ENCODE data around the gene SERAC1.

The SERAC1 gene

DNA sequence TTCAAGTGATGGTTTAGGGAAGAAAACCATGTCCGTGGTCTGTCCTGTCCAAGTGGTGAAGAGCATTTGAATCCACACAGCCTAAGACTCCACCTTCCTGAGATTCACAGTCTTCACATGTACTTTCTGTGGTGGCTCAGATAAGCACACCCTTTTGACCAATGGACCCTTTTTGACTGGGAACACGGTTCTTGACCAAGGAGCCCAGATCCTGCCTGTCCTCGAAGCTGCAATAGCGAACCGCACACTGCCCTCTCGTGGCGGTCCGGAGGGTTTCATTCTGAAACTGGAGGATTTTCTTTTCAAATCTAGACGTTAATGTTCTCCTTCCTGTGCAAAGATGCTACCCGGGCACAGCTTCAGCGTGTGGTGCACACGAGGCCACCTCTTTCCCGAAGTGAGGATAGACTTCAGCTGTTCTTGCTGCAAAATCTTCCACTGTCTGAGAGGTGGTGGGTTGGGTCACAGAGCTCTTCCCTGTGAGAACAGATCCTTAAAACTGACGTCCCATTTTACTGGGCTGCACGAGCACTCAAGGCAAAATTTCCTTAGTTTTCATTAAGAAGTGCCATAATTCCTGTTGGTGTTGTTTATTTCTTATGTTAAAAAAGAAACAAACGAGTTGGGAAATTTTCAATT, 95.9 kb downstream of the SERAC1 start:
- DNase-seq = no peak

DNA sequence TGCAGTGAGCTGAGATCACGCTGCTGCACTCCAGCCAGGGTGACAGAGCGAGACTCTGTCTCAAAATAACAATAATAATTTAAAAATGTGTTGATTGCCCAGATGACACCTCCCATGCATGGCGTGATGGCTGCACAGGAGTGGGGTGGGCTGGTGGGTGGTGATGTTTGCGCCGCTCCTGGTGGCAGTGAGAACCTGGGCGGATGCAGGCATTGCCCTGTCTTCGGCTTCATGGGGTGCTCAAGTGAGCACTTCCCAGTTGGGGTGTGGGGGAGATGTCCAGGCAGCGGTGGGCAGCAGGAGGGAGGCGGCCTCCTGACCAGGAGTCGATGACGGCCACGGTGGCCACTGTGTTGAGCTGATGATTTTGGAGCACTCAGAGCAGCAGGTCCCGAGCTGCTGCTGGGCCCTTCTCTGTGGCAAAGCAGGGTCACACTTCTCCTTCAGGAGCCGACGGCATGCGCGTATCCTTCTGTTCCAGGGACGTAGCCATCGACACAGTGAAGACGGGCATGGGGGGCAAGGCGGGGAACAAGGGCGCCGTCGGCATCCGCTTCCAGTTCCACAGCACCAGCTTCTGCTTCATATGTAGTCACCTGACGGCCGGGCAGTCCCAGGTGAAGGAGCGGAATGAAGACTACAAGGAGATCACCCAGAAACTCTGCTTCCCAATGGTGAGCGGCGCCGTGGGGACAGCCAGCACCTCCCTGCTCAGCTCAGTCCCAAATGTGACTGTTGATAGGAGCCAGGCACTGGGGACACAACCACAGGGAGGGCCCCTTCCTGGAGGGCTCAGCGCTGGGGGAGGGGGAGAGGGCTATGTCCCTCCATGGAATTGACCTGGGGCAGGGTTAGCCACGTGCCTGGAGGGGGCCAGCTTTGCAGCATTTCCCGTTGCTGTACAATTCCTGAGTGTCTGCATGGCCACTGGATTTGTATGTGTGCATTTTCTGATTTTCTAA, 96.7 kb downstream of the SERAC1 start:
- DNase-seq = no peak

DNA sequence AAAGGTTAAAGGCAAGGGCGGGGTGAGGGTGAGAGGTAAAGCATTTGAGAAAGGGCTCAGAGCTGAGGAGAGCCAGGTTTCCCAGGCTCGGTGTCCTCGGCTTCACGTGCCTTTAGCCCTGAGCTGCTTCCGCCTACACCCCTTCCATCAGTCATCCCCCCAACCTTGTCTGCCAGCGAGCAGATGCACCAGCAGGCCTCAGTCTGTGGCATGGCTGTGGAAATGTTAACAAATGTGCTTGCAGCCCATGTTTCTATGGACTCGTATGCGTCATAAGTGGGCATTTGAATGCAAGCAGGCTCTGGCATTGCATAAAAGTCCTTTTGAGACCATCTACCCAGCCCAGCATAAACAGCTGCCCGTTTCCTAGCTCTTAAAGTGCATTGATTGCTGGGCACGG, 97.5 kb downstream of the SERAC1 start:
- no peak for DNase-seq

DNA sequence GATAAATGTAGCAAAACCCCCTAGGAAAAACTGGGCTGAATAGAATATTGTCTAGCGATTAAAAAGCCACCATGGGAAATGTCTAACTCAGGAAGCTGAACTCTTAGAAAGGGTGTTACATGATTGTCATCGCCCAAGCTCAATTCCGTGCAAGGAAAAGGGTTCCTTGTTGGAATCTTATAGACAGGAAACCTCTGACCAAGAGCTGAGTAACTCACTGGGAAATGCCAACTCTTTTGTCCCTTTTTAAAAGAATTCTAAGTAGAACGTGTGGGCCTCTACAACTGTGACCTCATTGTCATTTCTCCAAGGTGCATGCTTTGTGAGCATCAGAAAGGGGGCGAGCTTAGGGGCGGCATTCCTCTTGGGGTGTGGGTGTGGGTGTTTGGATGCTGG, 98.3 kb downstream of the SERAC1 start:
- DNase-seq = no peak

DNA sequence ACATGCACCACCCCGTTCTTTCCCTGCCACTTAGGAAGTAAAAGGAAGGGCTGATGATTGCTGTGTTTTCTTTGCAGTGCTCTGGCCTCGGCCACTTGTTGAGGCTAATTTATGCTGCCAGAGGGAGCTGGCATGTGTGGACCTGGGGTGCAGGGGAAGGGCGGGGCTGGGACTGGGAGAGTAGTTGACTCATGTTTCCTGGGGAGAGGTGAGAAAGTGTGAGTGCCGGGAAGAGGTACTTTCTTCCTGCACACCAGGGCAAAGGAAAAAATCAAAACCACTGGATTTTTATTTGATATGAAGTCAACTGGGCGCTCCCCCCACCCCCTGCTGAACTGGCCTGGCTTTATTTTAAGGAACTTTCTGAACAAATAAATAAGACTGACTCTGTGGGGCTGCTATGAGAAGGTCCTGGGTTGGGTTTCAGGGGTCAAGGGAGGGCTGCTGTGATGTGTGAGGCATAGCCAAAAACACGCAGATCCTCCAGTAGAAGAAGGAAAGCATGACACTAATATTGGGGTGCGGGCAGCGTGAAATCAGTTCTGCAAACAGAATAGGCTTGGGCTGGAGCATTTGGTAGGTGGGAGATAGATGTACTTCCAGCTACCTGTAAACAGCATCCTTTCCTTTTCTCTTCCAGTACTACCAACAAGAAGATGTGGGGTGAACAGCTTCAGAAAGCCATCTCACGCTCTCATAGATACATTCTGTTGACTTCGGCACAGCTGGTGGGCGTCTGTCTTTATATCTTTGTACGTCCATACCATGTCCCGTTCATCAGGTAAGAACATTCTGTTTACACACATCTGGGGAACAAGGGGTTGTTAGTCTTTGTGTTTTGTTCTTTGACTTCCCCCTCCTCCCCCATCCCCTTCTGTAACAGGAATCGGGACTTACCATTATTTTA, 98.9 kb downstream of the SERAC1 start:
- DNase-seq = peak; percentile 15

DNA sequence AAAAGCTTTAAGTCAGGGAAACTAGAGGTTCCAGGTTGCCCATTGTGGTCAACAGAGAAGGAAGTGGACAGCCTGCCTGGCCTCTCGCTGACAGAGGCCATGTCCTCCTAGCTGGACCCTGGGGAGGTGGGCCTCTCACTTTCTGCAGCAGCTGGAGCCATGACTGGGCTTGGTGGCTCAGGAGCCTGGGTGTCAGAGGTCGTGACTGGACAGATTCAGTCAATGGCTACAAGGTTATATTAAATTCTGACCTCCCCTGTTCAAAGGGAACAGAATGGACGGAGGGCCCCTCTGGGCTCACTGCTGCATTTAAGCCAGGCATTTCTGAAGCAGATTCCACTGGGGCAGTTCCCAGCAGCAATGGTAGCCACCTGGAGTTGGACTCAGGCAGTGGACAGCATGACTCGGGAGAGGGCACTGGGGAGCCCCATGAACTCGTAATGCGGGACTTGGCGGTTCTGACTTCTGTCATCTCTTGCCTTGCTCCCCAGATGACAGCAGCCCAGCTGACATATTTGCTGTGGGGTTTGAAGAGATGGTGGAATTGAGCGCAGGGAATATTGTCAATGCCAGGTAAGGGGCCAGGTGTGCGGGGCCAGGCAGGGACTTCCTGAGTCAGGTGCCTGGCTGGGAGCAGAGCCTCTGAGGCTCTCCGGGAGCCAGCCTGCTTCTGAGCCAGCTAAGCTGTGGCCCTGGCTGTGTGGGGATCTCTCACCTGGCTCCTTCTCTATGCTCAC, 99.7 kb downstream of the SERAC1 start:
- no peak for DNase-seq

DNA sequence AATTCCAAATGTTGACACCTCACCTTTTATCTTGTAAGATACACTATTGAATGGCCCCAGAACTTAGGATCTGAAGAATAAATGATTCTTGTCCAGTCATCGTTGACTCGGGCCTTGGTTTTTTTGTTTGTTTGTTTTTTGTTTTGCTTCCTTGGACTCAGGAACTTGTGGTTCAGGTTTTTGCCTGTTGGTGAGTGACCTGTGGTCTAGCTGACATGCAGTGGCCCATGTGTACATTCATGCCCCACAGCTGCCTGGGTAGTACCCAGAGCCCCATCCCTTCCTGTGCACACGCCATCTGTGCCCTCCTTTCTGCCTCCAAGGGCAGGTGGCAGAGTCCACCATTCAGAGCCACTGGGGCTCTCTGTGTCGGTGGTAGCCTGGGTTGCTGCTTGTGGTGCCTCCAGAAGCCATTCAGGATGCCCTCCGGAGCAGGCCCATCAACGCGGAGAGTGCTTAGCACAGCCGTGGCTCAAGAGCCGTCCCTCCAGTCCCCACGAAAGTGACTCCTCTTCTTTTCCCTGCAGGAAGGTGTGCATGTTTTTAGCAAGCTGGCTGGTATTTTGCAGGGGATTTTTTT, 100.5 kb downstream of the SERAC1 start:
- no peak for DNase-seq

DNA sequence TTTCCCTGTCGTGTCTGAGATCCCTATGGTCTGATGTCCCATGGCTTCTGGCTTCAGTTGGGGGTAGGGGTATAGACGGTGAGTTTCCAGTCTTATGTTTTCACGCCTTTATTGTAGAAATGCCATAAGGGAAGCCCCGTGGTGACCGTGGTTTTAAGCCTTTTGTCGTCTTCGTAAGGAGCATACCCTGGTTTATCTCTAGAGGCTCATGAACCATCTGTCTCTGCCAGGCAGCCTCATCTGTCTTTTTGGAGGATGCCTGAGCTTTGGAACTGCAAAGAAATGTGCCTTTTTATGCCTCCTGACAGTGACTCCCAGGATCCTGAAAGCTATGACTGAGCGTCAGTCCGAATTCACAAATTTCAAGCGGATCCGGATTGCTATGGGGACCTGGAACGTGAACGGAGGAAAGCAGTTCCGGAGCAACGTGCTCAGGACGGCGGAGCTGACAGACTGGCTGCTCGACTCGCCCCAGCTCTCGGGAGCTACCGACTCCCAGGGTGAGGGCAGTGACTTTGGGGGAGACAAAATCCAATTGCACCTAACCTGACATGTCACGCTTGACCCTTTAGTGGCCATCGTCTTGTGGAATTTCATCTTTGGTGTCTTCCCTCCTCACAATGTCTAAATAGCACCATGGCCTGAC, 101.8 kb downstream of the SERAC1 start:
- no peak for DNase-seq

DNA sequence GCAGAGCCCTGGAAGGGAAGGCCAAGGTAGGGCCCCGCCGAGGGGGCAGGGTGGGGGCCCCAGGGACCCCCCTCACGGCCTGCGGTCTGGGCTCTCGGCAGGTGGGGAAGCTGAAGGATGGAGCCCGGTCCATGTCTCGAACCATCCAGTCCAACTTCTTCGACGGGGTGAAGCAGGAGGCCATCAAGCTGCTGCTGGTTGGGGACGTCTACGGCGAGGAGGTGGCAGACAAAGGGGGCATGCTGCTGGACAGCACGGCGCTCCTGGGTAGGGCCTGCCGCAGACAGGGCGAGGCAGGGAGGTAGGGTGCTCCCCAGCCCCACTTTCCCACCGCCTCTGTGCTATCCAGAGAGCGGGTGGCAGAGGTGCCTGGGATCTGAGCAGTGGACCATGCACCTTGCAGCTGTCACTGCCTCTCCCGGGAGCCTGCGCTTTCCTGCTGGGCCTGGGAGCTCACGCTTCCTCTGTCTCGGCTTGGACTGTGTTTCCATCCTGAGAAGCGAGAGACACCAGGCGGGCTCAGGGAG, 103.3 kb downstream of the SERAC1 start:
- no peak for DNase-seq

DNA sequence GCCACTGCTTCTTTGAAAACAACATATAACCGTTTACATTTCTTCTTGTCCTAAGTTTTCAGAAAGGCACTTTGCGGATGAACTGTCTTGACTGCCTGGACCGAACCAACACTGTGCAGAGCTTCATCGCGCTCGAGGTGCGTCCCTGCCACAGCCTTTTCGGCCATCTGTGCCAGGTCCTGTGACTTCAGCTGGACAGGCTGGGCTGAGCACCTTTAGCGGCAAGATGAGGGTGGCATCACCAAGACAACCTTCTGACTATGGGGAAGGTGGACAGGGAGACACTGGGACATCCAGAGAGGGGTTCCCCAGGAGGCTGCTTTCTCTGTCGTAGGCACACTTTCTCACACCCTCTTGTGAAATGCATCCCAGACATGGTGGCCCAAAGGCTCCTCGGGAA, 104.3 kb downstream of the SERAC1 start:
- DNase-seq = no peak

DNA sequence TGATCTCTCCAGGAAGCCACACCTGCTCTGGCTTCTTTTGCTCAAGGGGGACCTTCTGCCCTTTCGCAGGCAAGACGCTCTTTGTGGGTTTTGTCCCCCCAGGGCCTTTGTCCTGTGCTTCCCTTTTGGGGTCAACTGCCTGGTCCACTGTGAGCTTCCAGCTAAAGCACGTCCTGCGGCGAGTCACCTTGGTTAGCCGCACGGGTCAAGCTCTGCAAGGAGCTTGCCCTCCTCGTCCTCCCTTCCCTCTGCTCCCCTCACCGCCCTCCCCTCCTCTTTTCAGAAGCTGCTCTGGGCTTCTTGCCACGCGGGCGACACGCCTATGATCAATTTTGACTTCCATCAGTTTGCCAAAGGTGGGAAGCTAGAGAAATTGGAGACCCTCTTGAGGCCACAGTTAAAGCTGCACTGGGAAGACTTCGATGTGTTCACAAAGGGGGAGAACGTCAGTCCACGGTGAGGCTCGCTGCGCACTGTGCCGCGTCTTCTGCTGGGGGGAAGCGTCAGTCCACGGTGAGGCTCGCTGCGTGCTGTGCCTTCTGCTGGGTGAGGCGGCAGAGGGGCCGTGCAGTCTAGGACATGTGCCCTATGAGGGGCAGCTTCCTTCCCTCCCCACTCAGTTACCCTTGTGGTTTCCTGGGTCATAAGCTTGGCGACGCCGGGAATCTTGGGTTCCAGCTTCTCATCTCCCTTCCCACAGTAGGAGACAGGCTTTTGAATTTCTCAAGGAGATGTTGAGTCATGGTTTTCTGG, 106.2 kb downstream of the SERAC1 start:
- no peak for DNase-seq

DNA sequence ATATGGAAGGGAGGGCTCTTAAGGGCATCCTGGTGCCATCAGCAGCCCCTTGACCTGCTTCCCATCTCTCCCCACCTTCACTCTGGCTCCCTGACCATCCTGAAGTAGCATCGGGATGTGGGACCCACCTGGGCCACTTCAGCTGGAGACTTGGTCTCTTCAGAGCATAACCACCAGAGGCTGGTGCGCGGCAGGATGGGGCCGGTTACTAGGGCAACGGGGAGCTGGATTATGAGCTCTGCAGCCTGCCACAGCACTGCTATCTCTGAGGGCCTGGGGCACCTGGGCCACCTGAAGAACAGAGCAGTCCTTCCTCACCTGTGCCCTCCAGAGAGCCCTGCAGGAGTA, 106.7 kb downstream of the SERAC1 start:
- DNase-seq = no peak

DNA sequence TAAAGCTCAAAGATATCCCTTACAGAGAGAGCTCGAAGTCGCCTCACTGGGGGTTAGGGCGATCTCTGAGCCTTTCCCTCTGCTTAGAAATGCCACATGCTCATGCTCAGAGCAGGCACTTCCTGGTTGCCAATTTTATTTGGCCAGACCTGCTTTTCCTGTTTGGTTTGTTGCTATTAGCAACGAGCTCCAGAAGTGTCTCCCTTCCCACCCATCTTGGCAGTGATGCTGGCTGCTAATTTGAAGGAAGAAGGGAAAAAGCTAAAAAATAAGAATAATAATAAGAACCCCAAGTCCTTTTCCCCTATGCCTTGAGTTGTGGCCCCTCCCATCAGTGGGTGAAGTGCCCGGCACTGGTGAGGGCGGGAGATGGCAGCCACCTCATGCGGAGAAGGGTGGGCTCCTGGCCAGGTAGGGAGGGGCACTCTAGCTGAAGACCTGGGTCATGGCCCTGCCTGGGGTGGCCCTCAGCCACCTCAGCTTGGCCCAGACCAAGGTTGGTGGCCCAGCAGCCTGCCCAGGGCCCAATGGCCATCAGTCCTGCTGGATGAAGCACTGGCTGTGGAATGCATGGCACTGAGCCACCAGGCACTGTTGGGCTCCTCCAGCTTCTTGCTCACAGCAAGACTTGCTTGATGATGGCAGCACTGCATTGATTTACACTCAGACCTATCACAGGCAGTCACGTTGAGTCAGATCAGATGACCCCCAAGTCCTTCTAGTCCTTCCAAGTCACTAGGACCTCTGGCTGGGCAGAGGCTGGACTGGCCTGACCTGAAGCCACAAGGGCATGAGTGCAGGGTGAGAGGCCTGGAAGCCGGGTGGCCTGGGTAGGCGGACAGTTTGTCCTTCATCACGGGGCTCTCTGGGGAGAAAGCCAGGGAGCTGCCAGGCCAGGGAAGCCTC, 107.4 kb downstream of the SERAC1 start:
- peak; percentile 49 for DNase-seq
